ENCODE measurements around the gene MOAP1.
"Not testable (repeated sequence)": the region's sequence is repeated elsewhere in the genome, so short reads cannot be mapped to it uniquely, and the experiment has no call there.

The MOAP1 gene

GRCh38 chr14:93175492-93175891, 9.2 kb downstream of the MOAP1 start:
- POLR2A ChIA-PET = no interaction called here
- H3K4me3 ChIP-seq (ENCODE audit: low read depth, low read length) = no peak overlapping the region

GRCh38 chr14:93174731-93175130, 10.0 kb downstream of the MOAP1 start:
- ChIA-PET POLR2A (interaction anchor here (0.9 kb wide), 1 partner anchor 61 kb away, joined by 3 read pairs; no protein-coding TSS in a partner anchor), CTCF (interaction anchor here (0.6 to 1.7 kb wide), 4 partner anchors 9 to 180 kb away, joined by 3 to 9 read pairs (median 3); no protein-coding TSS in a partner anchor)
- H3K36me3 ChIP-seq (ENCODE audit: control insufficient read depth in 2 of 2, insufficient read depth in 1 of 2, low read length in 2 of 2); H3K27ac ChIP-seq (ENCODE audit: extremely low read depth, low read depth, low read length); H3K9me3 ChIP-seq (ENCODE audit: control insufficient read depth, insufficient read depth, low read depth, low read length); H3K4me3 ChIP-seq (ENCODE audit: low read depth, low read length); H3K4me1 ChIP-seq (ENCODE audit: control insufficient read depth, insufficient read depth, low read length): not testable (repeated sequence)
- TF ChIP-seq EGR2 (tag by site-specific recombination; IDR thresholded peaks at IDR 0.05; ENCODE audit: low read depth) = 0 out of 2 replicates have a peak, but pooled peaks have one; percentile 12

More at GRCh38 chr14:93175492-93175891, 9.2 kb downstream of the MOAP1 start:
- Histone ChIP-seq H3K9me3 (ENCODE audit: control insufficient read depth, insufficient read depth, low read depth, low read length) (no peaks in the 10 kb centered on the region), H3K27ac (ENCODE audit: extremely low read depth, low read depth, low read length) (no peak overlapping the region), H3K4me1 (ENCODE audit: control insufficient read depth, insufficient read depth, low read length) (peaks cover 3% of the 10 kb centered on the region), H3K36me3 (ENCODE audit: control insufficient read depth in 2 of 2, insufficient read depth in 1 of 2, low read length in 2 of 2) (no peaks in the 10 kb centered on the region)
- CTCF ChIA-PET = interaction anchor here (0.7 to 1.7 kb wide), 2 partner anchors 62 to 719 kb away, joined by 3 to 9 read pairs; no protein-coding TSS in a partner anchor
- TF ChIP-seq EGR2 (tag by site-specific recombination; IDR thresholded peaks at IDR 0.05; ENCODE audit: low read depth) = peak; percentile 29; the same call in 1 of the 2 replicates
- 0 out of 2 replicates have a peak, but pooled peaks have one; percentile 16 for TF ChIP-seq ZFHX2 (tag by site-specific recombination; conservative IDR thresholded peaks at IDR 0.05)
- TF ChIP-seq, protein P1, sequence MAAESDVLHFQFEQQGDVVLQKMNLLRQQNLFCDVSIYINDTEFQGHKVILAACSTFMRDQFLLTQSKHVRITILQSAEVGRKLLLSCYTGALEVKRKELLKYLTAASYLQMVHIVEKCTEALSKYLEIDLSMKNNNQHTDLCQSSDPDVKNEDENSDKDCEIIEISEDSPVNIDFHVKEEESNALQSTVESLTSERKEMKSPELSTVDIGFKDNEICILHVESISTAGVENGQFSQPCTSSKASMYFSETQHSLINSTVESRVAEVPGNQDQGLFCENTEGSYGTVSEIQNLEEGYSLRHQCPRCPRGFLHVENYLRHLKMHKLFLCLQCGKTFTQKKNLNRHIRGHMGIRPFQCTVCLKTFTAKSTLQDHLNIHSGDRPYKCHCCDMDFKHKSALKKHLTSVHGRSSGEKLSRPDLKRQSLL (tag by site-specific recombination; IDR thresholded peaks at IDR 0.05) = no peak
- peak; percentile 74 for TF ChIP-seq ZNF394 (tag by site-specific recombination; IDR thresholded peaks at IDR 0.05; ENCODE audit: borderline replicate concordance)

DNA sequence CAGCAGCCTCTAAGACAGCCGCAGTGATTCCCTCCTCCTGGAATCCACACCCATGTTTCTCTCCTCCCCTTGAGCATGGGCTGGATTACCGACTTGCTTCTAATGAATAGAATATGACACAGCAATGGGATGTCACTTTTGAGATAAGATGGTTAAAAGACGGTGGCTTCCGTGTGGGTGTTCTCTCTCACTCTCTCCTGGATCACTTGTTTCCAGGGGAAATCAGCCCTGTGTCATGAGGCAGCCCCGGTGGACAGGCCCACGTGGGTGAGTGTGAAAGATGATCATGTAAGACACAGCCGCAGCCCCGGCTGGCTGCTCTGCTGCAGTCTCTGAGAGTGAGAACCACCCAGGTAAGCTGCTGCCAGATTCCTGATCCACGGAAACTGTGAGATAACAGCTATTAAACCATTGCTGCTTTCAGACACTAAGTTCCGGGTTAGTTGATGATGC, 10.7 kb downstream of the MOAP1 start:
- no peaks in the 10 kb centered on the region for H3K36me3 ChIP-seq (ENCODE audit: control insufficient read depth in 2 of 2, insufficient read depth in 1 of 2, low read length in 2 of 2)
- ChIA-PET CTCF (interaction anchor here (0.7 to 2.0 kb wide), 3 partner anchors 57 to 487 kb away, joined by 3 to 17 read pairs (median 3); no protein-coding TSS in a partner anchor), POLR2A (interaction anchor here (0.9 kb wide), 1 partner anchor 61 kb away, joined by 3 read pairs; no protein-coding TSS in a partner anchor)
- H3K27ac ChIP-seq (ENCODE audit: extremely low read depth, low read depth, low read length) = no peak overlapping the region
- peaks cover 3% of the 10 kb centered on the region for H3K4me1 ChIP-seq (ENCODE audit: control insufficient read depth, insufficient read depth, low read length)
- no peak overlapping the region for H3K4me3 ChIP-seq (ENCODE audit: low read depth, low read length)
- TF ChIP-seq, protein P1 (tag by site-specific recombination; IDR thresholded peaks at IDR 0.05) = no peak
- no peak for TF ChIP-seq TSHZ1 (tag by site-specific recombination; IDR thresholded peaks at IDR 0.05; ENCODE audit: borderline replicate concordance)
- TF ChIP-seq ZBTB17 (tag by site-specific recombination; IDR thresholded peaks at IDR 0.05) = peak; percentile 60
- TF ChIP-seq ZNF335 (tag by site-specific recombination; conservative IDR thresholded peaks at IDR 0.05) = 0 out of 2 replicates have a peak, but pooled peaks have one; percentile 17
- peak; percentile 39; the same call in 1 of the 2 replicates for TF ChIP-seq SP3 (tag by site-specific recombination; IDR thresholded peaks at IDR 0.05)
- no peak for TF ChIP-seq ZNF596 (tag by site-specific recombination; IDR thresholded peaks at IDR 0.05)
- no peak for TF ChIP-seq ZNF311 (tag by site-specific recombination; IDR thresholded peaks at IDR 0.05; ENCODE audit: borderline replicate concordance)
- TF ChIP-seq ZSCAN16 (tag by site-specific recombination; IDR thresholded peaks at IDR 0.05) = no peak
- TF ChIP-seq ZFHX2 (tag by site-specific recombination; conservative IDR thresholded peaks at IDR 0.05) = peak; percentile 68
- TF ChIP-seq EGR2 (tag by site-specific recombination; IDR thresholded peaks at IDR 0.05; ENCODE audit: low read depth) = peak; percentile 52; the same call in 1 of the 2 replicates
- TF ChIP-seq PRDM1 (tag by site-specific recombination; IDR thresholded peaks at IDR 0.05) = peak; percentile 43; the same call in 1 of the 2 replicates
- TF ChIP-seq ZNF449 (tag by site-specific recombination; IDR thresholded peaks at IDR 0.05) = no peak
- no peak for TF ChIP-seq ZNF664 (tag by site-specific recombination; IDR thresholded peaks at IDR 0.05)
- H3K9me3 ChIP-seq (ENCODE audit: control insufficient read depth, insufficient read depth, low read depth, low read length) = no peaks in the 10 kb centered on the region
